ENCODE data around the gene HNRNPH1.

The HNRNPH1 gene

DNA sequence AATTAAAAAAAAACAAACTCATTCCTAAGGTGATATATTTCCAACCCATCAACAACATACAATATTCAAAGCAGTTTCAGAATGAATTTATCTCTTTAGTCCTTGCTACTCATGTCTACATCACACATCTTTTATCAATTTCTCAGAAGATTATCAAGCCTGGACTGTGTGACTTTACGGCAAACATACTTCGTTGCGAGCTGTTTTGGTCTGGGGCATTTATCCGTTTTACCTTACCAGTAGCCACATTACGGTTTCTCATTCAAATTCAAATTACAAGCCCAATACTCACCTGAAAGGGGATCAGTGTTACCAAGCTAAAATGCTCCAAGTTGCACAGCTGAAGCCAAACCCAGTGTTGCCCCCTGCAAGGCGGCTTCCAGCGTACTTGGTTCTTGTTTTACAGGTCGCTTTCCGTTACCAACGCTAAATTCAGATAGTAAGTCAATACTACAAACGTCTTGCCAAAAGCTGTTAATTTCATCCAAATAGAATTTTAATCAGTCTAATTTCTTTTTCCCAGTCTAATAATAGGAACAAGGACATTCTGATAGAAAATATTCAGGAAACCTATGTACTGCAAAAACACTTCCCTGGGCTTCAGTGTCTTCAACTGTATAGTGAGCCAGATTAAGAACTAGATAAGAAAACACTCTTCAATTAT lies 1.8 kb downstream of the HNRNPH1 start:
- Histone ChIP-seq H3K4me3 (ENCODE audit: low read length) (peak overlapping the region; percentile 29; the same call in 1 of the 2 replicates), H3K27ac (ENCODE audit: low read length) (no peak overlapping the region), H3K4me1 (ENCODE audit: control insufficient read depth, insufficient read depth, low read length) (peaks cover 6% of the 10 kb centered on the region; the same call in 1 of the 2 replicates), H3K36me3 (ENCODE audit: control insufficient read depth, insufficient read depth, low read length) (peaks cover 18% of the 10 kb centered on the region; the same call in 1 of the 2 replicates), H3K27me3 (ENCODE audit: control insufficient read depth, insufficient read depth, low read length) (no peaks in the 10 kb centered on the region), H3K9me3 (ENCODE audit: control insufficient read depth, insufficient read depth, low read length) (no peaks in the 10 kb centered on the region)
- no peak for DNase-seq (ENCODE audit: low read depth, low spot score)
- WGBS (ENCODE audit: insufficient coverage, insufficient read length): no CpG with 5 or more reads among the region's 11 CpGs

- H3K4me1 ChIP-seq (ENCODE audit: control insufficient read depth, insufficient read depth, low read length): peaks cover 6% of the 10 kb centered on the region; the same call in 1 of the 2 replicates
- H3K27me3 ChIP-seq (ENCODE audit: control insufficient read depth, insufficient read depth, low read length): no peaks in the 10 kb centered on the region
- H3K27ac ChIP-seq (ENCODE audit: low read length): no peak overlapping the region
- WGBS (ENCODE audit: insufficient coverage, insufficient read length): no CpG with 5 or more reads among the region's 5 CpGs
- H3K9me3 ChIP-seq (ENCODE audit: control insufficient read depth, insufficient read depth, low read length): no peaks in the 10 kb centered on the region
- no peak for DNase-seq (ENCODE audit: low read depth, low spot score)
- peaks cover 24% of the 10 kb centered on the region; the same call in 1 of the 2 replicates for H3K36me3 ChIP-seq (ENCODE audit: control insufficient read depth, insufficient read depth, low read length)
- no peak overlapping the region for H3K4me3 ChIP-seq (ENCODE audit: low read length)
These were observed 2.6 kb downstream of the HNRNPH1 start for GRCh38 chr5:179620703-179621350.

DNA sequence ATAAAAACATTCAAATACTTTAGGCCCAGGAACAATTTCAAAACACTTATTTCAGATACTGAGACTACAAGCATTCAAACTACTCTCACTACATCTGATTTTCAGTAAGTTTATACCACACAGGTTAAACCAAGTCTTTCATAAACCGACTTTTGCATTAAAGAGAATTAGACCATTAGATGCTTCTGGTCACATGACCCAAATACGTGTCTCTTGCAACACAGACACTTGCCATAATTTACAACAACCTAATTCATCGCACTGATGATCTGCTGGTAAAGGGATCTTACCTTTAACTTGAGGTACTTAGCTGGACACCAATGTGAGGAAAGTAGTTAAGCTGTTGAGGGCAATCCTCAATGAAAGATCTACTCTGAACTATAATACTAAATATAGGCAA lies 3.2 kb downstream of the HNRNPH1 start:
- WGBS (ENCODE audit: insufficient coverage, insufficient read length): no CpG with 5 or more reads among the region's 3 CpGs
- no peak for DNase-seq (ENCODE audit: low read depth, low spot score)
- H3K4me3 ChIP-seq (ENCODE audit: low read length): no peak overlapping the region
- H3K9me3 ChIP-seq (ENCODE audit: control insufficient read depth, insufficient read depth, low read length): no peaks in the 10 kb centered on the region
- peaks cover 27% of the 10 kb centered on the region; the same call in 1 of the 2 replicates for H3K36me3 ChIP-seq (ENCODE audit: control insufficient read depth, insufficient read depth, low read length)
- H3K4me1 ChIP-seq (ENCODE audit: control insufficient read depth, insufficient read depth, low read length): peaks cover 6% of the 10 kb centered on the region; the same call in 1 of the 2 replicates
- H3K27me3 ChIP-seq (ENCODE audit: control insufficient read depth, insufficient read depth, low read length): no peaks in the 10 kb centered on the region
- no peak overlapping the region for H3K27ac ChIP-seq (ENCODE audit: low read length)

DNA sequence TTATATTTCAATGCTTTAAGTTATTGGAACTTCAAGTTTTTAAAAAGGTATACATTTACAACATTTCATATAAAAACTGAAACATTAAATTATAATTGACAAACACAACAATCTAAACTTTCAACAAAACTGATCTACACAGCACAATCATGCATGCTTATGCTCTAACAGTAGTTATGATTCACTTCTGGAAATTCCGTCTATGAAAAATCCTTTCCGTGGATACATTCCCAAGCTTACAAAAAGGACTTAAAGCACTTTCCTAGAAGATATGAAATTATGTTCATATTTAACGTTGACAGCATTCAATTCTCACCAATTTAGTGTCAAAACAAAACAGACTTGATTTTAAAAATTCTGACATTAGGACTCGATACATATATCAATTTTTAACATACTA lies 3.7 kb downstream of the HNRNPH1 start:
- 100% methylated on average over 1 of the region's 4 CpGs for WGBS (ENCODE audit: insufficient coverage, insufficient read length)
- no peak overlapping the region for H3K4me3 ChIP-seq (ENCODE audit: low read length)
- peaks cover 6% of the 10 kb centered on the region; the same call in 1 of the 2 replicates for H3K4me1 ChIP-seq (ENCODE audit: control insufficient read depth, insufficient read depth, low read length)
- no peaks in the 10 kb centered on the region for H3K9me3 ChIP-seq (ENCODE audit: control insufficient read depth, insufficient read depth, low read length)
- H3K36me3 ChIP-seq (ENCODE audit: control insufficient read depth, insufficient read depth, low read length): peaks cover 29% of the 10 kb centered on the region; the same call in 1 of the 2 replicates
- no peak overlapping the region for H3K27ac ChIP-seq (ENCODE audit: low read length)
- H3K27me3 ChIP-seq (ENCODE audit: control insufficient read depth, insufficient read depth, low read length): no peaks in the 10 kb centered on the region
- DNase-seq (ENCODE audit: low read depth, low spot score): no peak

GRCh38 chr5:179618923-179619554 lies 4.4 kb downstream of the HNRNPH1 start:
- H3K27ac ChIP-seq (ENCODE audit: low read length): no peak overlapping the region
- peaks cover 31% of the 10 kb centered on the region for H3K36me3 ChIP-seq (ENCODE audit: control insufficient read depth, insufficient read depth, low read length)
- H3K4me3 ChIP-seq (ENCODE audit: low read length): no peak overlapping the region
- H3K9me3 ChIP-seq (ENCODE audit: control insufficient read depth, insufficient read depth, low read length): no peaks in the 10 kb centered on the region
- no CpG with 5 or more reads among the region's 6 CpGs for WGBS (ENCODE audit: insufficient coverage, insufficient read length)
- DNase-seq (ENCODE audit: low read depth, low spot score): no peak
- H3K27me3 ChIP-seq (ENCODE audit: control insufficient read depth, insufficient read depth, low read length): no peaks in the 10 kb centered on the region
- no peaks in the 10 kb centered on the region; the same call in 1 of the 2 replicates for H3K4me1 ChIP-seq (ENCODE audit: control insufficient read depth, insufficient read depth, low read length)

GRCh38 chr5:179617930-179618329 lies 5.5 kb downstream of the HNRNPH1 start:
- H3K27ac ChIP-seq (ENCODE audit: low read length): no peak overlapping the region
- no peak for DNase-seq (ENCODE audit: low read depth, low spot score)
- no peaks in the 10 kb centered on the region for H3K4me1 ChIP-seq (ENCODE audit: control insufficient read depth, insufficient read depth, low read length)
- H3K9me3 ChIP-seq (ENCODE audit: control insufficient read depth, insufficient read depth, low read length): no peaks in the 10 kb centered on the region
- peaks cover 41% of the 10 kb centered on the region for H3K36me3 ChIP-seq (ENCODE audit: control insufficient read depth, insufficient read depth, low read length)
- H3K27me3 ChIP-seq (ENCODE audit: control insufficient read depth, insufficient read depth, low read length): no peaks in the 10 kb centered on the region
- WGBS (ENCODE audit: insufficient coverage, insufficient read length): no CpG with 5 or more reads among the region's 7 CpGs
- H3K4me3 ChIP-seq (ENCODE audit: low read length): no peak overlapping the region

DNA sequence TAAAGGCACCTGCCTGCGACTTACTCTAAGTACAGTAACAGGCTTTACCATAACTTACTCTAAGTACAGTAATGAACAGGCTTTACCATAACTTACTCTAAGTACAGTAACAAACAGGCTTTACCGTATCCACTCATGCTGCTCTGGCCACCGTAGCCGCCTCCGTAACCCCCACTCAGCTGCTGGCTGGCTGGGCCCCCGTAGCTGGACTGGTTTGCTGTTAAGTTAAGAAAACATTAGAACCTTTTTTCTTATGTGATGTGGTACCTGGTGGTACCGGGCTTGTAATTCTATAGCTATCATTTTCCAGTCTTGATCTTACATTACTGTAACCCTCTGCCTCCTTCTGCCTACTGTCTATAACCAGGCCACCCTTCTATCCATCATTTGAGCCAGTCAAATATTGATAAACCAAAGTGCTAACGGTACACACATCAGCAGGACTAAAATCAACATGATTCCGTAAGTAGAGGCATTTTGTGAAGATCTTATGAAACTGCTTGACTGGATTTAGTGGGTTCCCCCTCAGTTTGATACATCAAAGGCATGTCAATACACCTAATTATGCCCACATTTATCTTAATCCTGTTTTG lies 7.4 kb downstream of the HNRNPH1 start:
- no peaks in the 10 kb centered on the region for H3K27me3 ChIP-seq (ENCODE audit: control insufficient read depth, insufficient read depth, low read length)
- H3K4me1 ChIP-seq (ENCODE audit: control insufficient read depth, insufficient read depth, low read length): no peaks in the 10 kb centered on the region
- no peak overlapping the region for H3K4me3 ChIP-seq (ENCODE audit: low read length)
- peaks cover 49% of the 10 kb centered on the region for H3K36me3 ChIP-seq (ENCODE audit: control insufficient read depth, insufficient read depth, low read length)
- H3K9me3 ChIP-seq (ENCODE audit: control insufficient read depth, insufficient read depth, low read length): no peaks in the 10 kb centered on the region
- no peak for DNase-seq (ENCODE audit: low read depth, low spot score)
- no CpG with 5 or more reads among the region's 9 CpGs for WGBS (ENCODE audit: insufficient coverage, insufficient read length)
- H3K27ac ChIP-seq (ENCODE audit: low read length): no peak overlapping the region

DNA sequence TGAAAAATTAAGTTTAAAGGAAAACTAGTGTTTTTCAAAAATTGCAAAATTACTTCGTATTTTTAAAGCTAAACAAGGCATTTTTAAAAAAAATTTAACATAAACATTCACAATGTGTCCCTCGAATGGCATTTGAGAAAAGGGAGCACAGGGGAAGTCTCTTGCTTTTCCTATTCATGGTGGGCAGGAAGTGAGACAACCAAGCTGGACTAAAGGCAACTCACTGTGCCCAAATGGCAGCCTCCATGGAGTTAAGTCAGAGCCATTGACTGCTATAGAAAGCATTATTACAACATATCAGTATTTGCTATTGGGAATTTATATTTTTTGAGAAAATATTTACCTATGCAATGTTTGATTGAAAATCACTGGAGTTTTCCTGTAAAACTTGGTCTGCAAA lies 8.3 kb downstream of the HNRNPH1 start:
- no peak overlapping the region for H3K4me3 ChIP-seq (ENCODE audit: low read length)
- H3K27ac ChIP-seq (ENCODE audit: low read length): no peak overlapping the region
- no peak for DNase-seq (ENCODE audit: low read depth, low spot score)
- peaks cover 42% of the 10 kb centered on the region for H3K36me3 ChIP-seq (ENCODE audit: control insufficient read depth, insufficient read depth, low read length)
- no peaks in the 10 kb centered on the region for H3K27me3 ChIP-seq (ENCODE audit: control insufficient read depth, insufficient read depth, low read length)
- H3K9me3 ChIP-seq (ENCODE audit: control insufficient read depth, insufficient read depth, low read length): no peaks in the 10 kb centered on the region
- WGBS (ENCODE audit: insufficient coverage, insufficient read length): no CpG with 5 or more reads among the region's 2 CpGs
- no peaks in the 10 kb centered on the region for H3K4me1 ChIP-seq (ENCODE audit: control insufficient read depth, insufficient read depth, low read length)

- Histone ChIP-seq H3K36me3 (ENCODE audit: control insufficient read depth, insufficient read depth, low read length) (peaks cover 45% of the 10 kb centered on the region), H3K27ac (ENCODE audit: low read length) (no peak overlapping the region), H3K4me3 (ENCODE audit: low read length) (no peak overlapping the region), H3K4me1 (ENCODE audit: control insufficient read depth, insufficient read depth, low read length) (no peaks in the 10 kb centered on the region), H3K9me3 (ENCODE audit: control insufficient read depth, insufficient read depth, low read length) (no peaks in the 10 kb centered on the region), H3K27me3 (ENCODE audit: control insufficient read depth, insufficient read depth, low read length) (no peaks in the 10 kb centered on the region)
- DNase-seq (ENCODE audit: low read depth, low spot score): no peak
- no CpG with 5 or more reads among the region's 8 CpGs for whole genome bisulfite sequencing (ENCODE audit: insufficient coverage, insufficient read length)
These were observed 8.7 kb downstream of the HNRNPH1 start for GRCh38 chr5:179614745-179615144.

GRCh38 chr5:179613460-179614071 lies 9.9 kb downstream of the HNRNPH1 start:
- H3K9me3 ChIP-seq (ENCODE audit: control insufficient read depth, insufficient read depth, low read length): no peaks in the 10 kb centered on the region
- no peaks in the 10 kb centered on the region for H3K27me3 ChIP-seq (ENCODE audit: control insufficient read depth, insufficient read depth, low read length)
- H3K27ac ChIP-seq (ENCODE audit: low read length): no peak overlapping the region
- H3K4me3 ChIP-seq (ENCODE audit: low read length): no peak overlapping the region
- DNase-seq (ENCODE audit: low read depth, low spot score): no peak
- no CpG with 5 or more reads among the region's 8 CpGs for WGBS (ENCODE audit: insufficient coverage, insufficient read length)
- peaks cover 1% of the 10 kb centered on the region; the same call in 1 of the 2 replicates for H3K4me1 ChIP-seq (ENCODE audit: control insufficient read depth, insufficient read depth, low read length)
- peaks cover 50% of the 10 kb centered on the region for H3K36me3 ChIP-seq (ENCODE audit: control insufficient read depth, insufficient read depth, low read length)
